Esophagus squamous epithelium (tissue), 5 donors: ENCODE measurements around the gene SNX1. TPM values are rescaled to one million over a fixed set of nuclear protein-coding genes. Genes with fewer than 3 reads are reported as not detected.

ENCODE experiments used
- DNase-seq: peaks from one replicate; lab custom pipeline; 2025; lab: John Stamatoyannopoulos, UW
- H3K27ac ChIP-seq, 4 donors: fragments of 200-600 bp; sonication (generic); one replicate each; pipeline ENCODE4 v1.5.1; 2016 to 2019; ENCODE audit warnings: mild to moderate bottlenecking in 1 of 4
- H3K27me3 ChIP-seq, 4 donors: fragments of 200-600 bp; sonication (generic); 1 replicate in 3 of 4; 2 replicates in 1 of 4; pipeline versions ENCODE4 v1.5.1 to v1.6.0; 2017 to 2021; ENCODE audit warnings: antibody characterized with exemption in 1 of 4
- H3K36me3 ChIP-seq, 3 donors: fragments of 200-600 bp; sonication (generic); one replicate each; pipeline ENCODE4 v1.5.1; 2016 to 2019
- H3K4me1 ChIP-seq, 3 donors: fragments of 200-600 bp; sonication (generic); one replicate each; pipeline ENCODE4 v1.5.1; 2017 to 2019
- H3K4me3 ChIP-seq, 4 donors: fragments of 200-600 bp; sonication (generic); 1 replicate in 3 of 4; 2 replicates in 1 of 4; pipeline ENCODE4 v1.5.1; 2016 to 2019; ENCODE audit warnings: mild to moderate bottlenecking in 2 of 4, moderate library complexity in 1 of 4
- H3K9me3 ChIP-seq, 3 donors: fragments of 200-600 bp; sonication (generic); one replicate each; pipeline ENCODE4 v1.5.1; 2016 to 2019
- POLR2A ChIP-seq, 4 donors: fragments of 450-650 bp; IDR thresholded peaks; one replicate each; pipeline ENCODE4 v1.6.1; 2017; ENCODE audit warnings: antibody characterized with exemption in 4 of 4, mild to moderate bottlenecking in 4 of 4, moderate library complexity in 3 of 4
- WGBS, 2 donors: methylation state at CpG; one replicate each; pipeline ENCODE4 v1.1.5; 2018; 5-methylcytosine and 5-hydroxymethylcytosine counted together
- intact Hi-C: fragments of 100-400 bp; cut with DNase I; formaldehyde crosslinking; loops from one replicate; pipeline ENCODE4 v1.15.0; 2022
- total RNA-seq, 4 donors: library from RNA; depleted of rRNA; stranded (reverse); fragments of >200 nt; gene quantifications; one replicate each; pipeline ENCODE4 v1.1.0, GENCODE V29; 2016
- TF ChIP-seq, protein P1 (sequence below), 6 experiments: fragments of 450-650 bp in 4 of 6; fragments of 200-600 bp in 2 of 6; sonication (generic) in 2 of 6; IDR thresholded peaks; one replicate each; pipeline ENCODE4 v1.5.1; 2016 to 2019; ENCODE audit warnings: antibody characterized with exemption in 6 of 6, mild to moderate bottlenecking in 4 of 6, moderate library complexity in 4 of 6
- donor health status: DM: yes; HTN: yes; CAD: no.

Gene SNX1
- total RNA-seq, 4 donors from 2014 or later = 39.9 to 71.1 (median 52.0) TPM

DNA sequence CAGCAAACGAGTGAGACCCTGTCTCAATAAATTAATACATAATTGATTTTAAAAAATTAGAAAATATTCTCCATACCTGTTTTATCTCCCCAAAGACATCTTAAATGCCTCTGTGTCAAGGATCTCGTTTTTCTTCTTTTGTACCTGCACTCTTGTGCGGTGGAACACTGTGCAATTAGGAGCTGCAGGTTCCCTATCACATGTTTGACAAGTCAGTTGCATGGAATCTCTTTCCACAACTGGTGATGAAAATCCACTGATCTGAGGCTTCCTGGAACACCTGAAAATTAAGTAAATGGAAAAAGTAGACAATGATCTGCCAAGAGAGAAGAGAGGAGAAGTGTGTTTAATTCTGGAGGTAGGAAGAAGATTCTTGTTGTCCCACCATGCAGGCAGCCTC, 52.8 kb downstream of the SNX1 start:
- no peak for TF ChIP-seq POLR2A (IDR thresholded peaks at IDR 0.05)
- TF ChIP-seq, protein P1, sequence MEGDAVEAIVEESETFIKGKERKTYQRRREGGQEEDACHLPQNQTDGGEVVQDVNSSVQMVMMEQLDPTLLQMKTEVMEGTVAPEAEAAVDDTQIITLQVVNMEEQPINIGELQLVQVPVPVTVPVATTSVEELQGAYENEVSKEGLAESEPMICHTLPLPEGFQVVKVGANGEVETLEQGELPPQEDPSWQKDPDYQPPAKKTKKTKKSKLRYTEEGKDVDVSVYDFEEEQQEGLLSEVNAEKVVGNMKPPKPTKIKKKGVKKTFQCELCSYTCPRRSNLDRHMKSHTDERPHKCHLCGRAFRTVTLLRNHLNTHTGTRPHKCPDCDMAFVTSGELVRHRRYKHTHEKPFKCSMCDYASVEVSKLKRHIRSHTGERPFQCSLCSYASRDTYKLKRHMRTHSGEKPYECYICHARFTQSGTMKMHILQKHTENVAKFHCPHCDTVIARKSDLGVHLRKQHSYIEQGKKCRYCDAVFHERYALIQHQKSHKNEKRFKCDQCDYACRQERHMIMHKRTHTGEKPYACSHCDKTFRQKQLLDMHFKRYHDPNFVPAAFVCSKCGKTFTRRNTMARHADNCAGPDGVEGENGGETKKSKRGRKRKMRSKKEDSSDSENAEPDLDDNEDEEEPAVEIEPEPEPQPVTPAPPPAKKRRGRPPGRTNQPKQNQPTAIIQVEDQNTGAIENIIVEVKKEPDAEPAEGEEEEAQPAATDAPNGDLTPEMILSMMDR (IDR thresholded peaks at IDR 0.05) = no peak
- no peak overlapping the region for H3K27ac ChIP-seq
- intact Hi-C loops = no loop called here
- no peak for DNase-seq
- WGBS, 2 donors = 46 to 75% methylated on average over 3 of the region's 3 CpGs
- peaks cover 0 to 28% (median 6%) of the 10 kb centered on the region in 4 donors for H3K27me3 ChIP-seq
- peaks cover 0 to 25% (median 6%) of the 10 kb centered on the region in 3 donors for H3K36me3 ChIP-seq
- H3K4me3 ChIP-seq = no peak overlapping the region
- H3K4me1 ChIP-seq = peaks cover 17 to 34% (median 23%) of the 10 kb centered on the region in 3 donors
- H3K9me3 ChIP-seq = no peaks in the 10 kb centered on the region

- TF ChIP-seq, protein P1 (IDR thresholded peaks at IDR 0.05) = no peak
- TF ChIP-seq POLR2A (IDR thresholded peaks at IDR 0.05) = no peak
- no peak overlapping the region for H3K27ac ChIP-seq
- H3K4me3 ChIP-seq = no peak overlapping the region
- H3K36me3 ChIP-seq = peaks cover 0 to 23% (median 2%) of the 10 kb centered on the region in 3 donors
- intact Hi-C loops = no loop called here
- H3K4me1 ChIP-seq = peaks cover 17 to 42% (median 27%) of the 10 kb centered on the region in 3 donors
- no peak for DNase-seq
- no peaks in the 10 kb centered on the region for H3K9me3 ChIP-seq
- H3K27me3 ChIP-seq = peaks cover 0 to 28% (median 6%) of the 10 kb centered on the region in 4 donors
Observed at GRCh38 chr15:64149424-64149823, 53.6 kb downstream of the SNX1 start.

GRCh38 chr15:64149893-64150578, 54.3 kb downstream of the SNX1 start:
- Histone ChIP-seq H3K27ac (no peak overlapping the region), H3K4me1 (peaks cover 17 to 39% (median 27%) of the 10 kb centered on the region in 3 donors), H3K4me3 (no peak overlapping the region), H3K36me3 (peaks cover 0 to 23% (median 3%) of the 10 kb centered on the region in 3 donors), H3K9me3 (no peaks in the 10 kb centered on the region), H3K27me3 (peaks cover 0 to 28% (median 6%) of the 10 kb centered on the region in 4 donors)
- TF ChIP-seq, protein P1 (IDR thresholded peaks at IDR 0.05) = no peak
- TF ChIP-seq POLR2A (IDR thresholded peaks at IDR 0.05) = no peak
- DNase-seq = no peak
- intact Hi-C loops = loop anchor here (10.0 kb wide), 2 partner anchors 45 to 205 kb away; partner anchors contain the start of gene CSNK1G1
- 85 to 91% methylated on average over 2 to 4 of the region's 9 CpGs for WGBS, 2 donors

- intact Hi-C loops = loop anchor here (10.0 kb wide), 2 partner anchors 47 to 203 kb away; partner anchors contain the start of gene CSNK1G1
- Histone ChIP-seq H3K27ac (no peak within 1 kb of the TSS), H3K9me3 (no peaks in the 10 kb centered on the region), H3K36me3 (peaks cover 14 to 30% (median 22%) of the 10 kb centered on the region in 3 donors), H3K4me1 (peaks cover 17 to 39% (median 27%) of the 10 kb centered on the region in 3 donors), H3K4me3 (peak within 1 kb of the TSS; percentile 36 to 66 (median 47)), H3K27me3 (peaks cover 0 to 28% (median 6%) of the 10 kb centered on the region in 4 donors)
- 0% methylated on average over 1 of the region's 83 CpGs; no CpG with 5 or more reads in 1 of the 2 donors for WGBS, 2 donors
- no peak for DNase-seq
- TF ChIP-seq POLR2A (IDR thresholded peaks at IDR 0.05) = no peak
- TF ChIP-seq, protein P1 (IDR thresholded peaks at IDR 0.05) = no peak
Observed at GRCh38 chr15:64151727-64152506, 56.1 kb downstream of the SNX1 start, which contains the start of gene SNX22. TSS of gene SNX22 (plus strand) at chr15:64151731. CDS start at chr15:64151776, 45 bp downstream.
